Mesendoderm (in vitro differentiated cells): ENCODE data around the gene CYP2W1.

ENCODE experiments used
- DNase-seq: peaks from one replicate; pipeline ENCODE4 v3.0.0; 2013
- H2AK5ac ChIP-seq: 2 replicates; pipeline ENCODE4 v1.6.1; 2013; ENCODE audit warnings: low read length, inconsistent platforms
- H2BK120ac ChIP-seq: 2 replicates; pipeline ENCODE4 v1.6.1; 2013; ENCODE audit warnings: low read depth, mild to moderate bottlenecking, low read length, moderate library complexity, mixed read lengths
- H2BK15ac ChIP-seq: replicated peaks from 2 replicates; pipeline ENCODE4 v1.6.1; 2013; ENCODE audit warnings: low read depth, mild to moderate bottlenecking, moderate library complexity
- H2BK5ac ChIP-seq: 2 replicates; pipeline ENCODE4 v1.6.1; 2013; ENCODE audit warnings: low read length, inconsistent platforms
- H3K18ac ChIP-seq: 2 replicates; pipeline ENCODE4 v1.6.1; 2013; ENCODE audit warnings: mild to moderate bottlenecking, low read length, mixed read lengths
- H3K23ac ChIP-seq: one replicate; pipeline ENCODE4 v1.6.1; 2013; ENCODE audit warnings: low read length
- H3K27ac ChIP-seq: 2 replicates; pipeline ENCODE4 v1.5.1; 2013; ENCODE audit warnings: low read depth, mild to moderate bottlenecking, inconsistent platforms, low read length, moderate library complexity
- H3K27me3 ChIP-seq: 2 replicates; pipeline ENCODE4 v1.6.1; 2013; ENCODE audit warnings: low read length, control low read depth, mild to moderate bottlenecking, inconsistent platforms; ENCODE audit not compliant: insufficient read depth, poor library complexity
- H3K36me3 ChIP-seq: 2 replicates; pipeline ENCODE4 v1.6.1; 2013; ENCODE audit warnings: low read length, inconsistent platforms; ENCODE audit not compliant: control insufficient read depth, insufficient read depth
- H3K4ac ChIP-seq: one replicate; pipeline ENCODE4 v1.6.1; 2013; ENCODE audit warnings: low read depth, mild to moderate bottlenecking, low read length, moderate library complexity
- H3K4me1 ChIP-seq: 2 replicates; pipeline ENCODE4 v1.6.1; 2013; ENCODE audit warnings: low read depth, low read length, inconsistent platforms; ENCODE audit not compliant: control insufficient read depth
- H3K4me2 ChIP-seq: 2 replicates; pipeline ENCODE4 v1.6.1; 2013; ENCODE audit warnings: low read length
- H3K4me3 ChIP-seq: 2 replicates; pipeline ENCODE4 v1.5.1; 2013; ENCODE audit warnings: mild to moderate bottlenecking, low read length
- H3K56ac ChIP-seq: one replicate; pipeline ENCODE4 v1.6.1; 2013; ENCODE audit warnings: low read length
- H3K79me1 ChIP-seq: 2 replicates; pipeline ENCODE4 v1.6.1; 2013; ENCODE audit warnings: low read length, inconsistent platforms
- H3K79me2 ChIP-seq: 2 replicates; pipeline ENCODE4 v1.6.1; 2013; ENCODE audit warnings: mild to moderate bottlenecking, low read length; ENCODE audit not compliant: control insufficient read depth, insufficient read depth
- H3K9ac ChIP-seq: 2 replicates; pipeline ENCODE4 v1.6.1; 2013; ENCODE audit warnings: low read length, inconsistent platforms
- H4K5ac ChIP-seq: one replicate; pipeline ENCODE4 v1.6.1; 2013; ENCODE audit warnings: low read length
- H4K8ac ChIP-seq: one replicate; pipeline ENCODE4 v1.6.1; 2013; ENCODE audit warnings: low read depth, mild to moderate bottlenecking, control low read depth, low read length, moderate library complexity
- WGBS: extraction: QIAGEN DNeasy Blood & Tissue Kit; methylation state at CpG from one replicate; pipeline ENCODE4 v1.1.7; 2013; ENCODE audit warnings: low lambda C conversion rate, missing lambda C conversion rate; ENCODE audit not compliant: insufficient coverage; ENCODE audit errors: extremely low coverage; 5-methylcytosine and 5-hydroxymethylcytosine counted together

The CYP2W1 gene

GRCh38 chr7:1012004-1012715 is 29.2 kb downstream of the CYP2W1 start:
- WGBS: no CpG with 5 or more reads among the region's 32 CpGs

GRCh38 chr7:1012716-1013095 is 29.7 kb downstream of the CYP2W1 start:
- Histone ChIP-seq H3K4me3 (no peak overlapping the region), H2BK5ac (no peak overlapping the region), H3K79me2 (no peaks in the 10 kb centered on the region), H2BK120ac (no peak overlapping the region), H3K4me1 (no peaks in the 10 kb centered on the region), H2BK15ac (no peak overlapping the region), H3K36me3 (no peaks in the 10 kb centered on the region), H3K18ac (no peak overlapping the region), H3K27ac (no peak overlapping the region), H3K4me2 (no peak overlapping the region), H3K23ac (no peak overlapping the region), H3K9ac (no peak overlapping the region), H3K56ac (no peak overlapping the region), H3K27me3 (no peaks in the 10 kb centered on the region), H4K8ac (no peak overlapping the region), H2AK5ac (no peak overlapping the region), H3K4ac (no peak overlapping the region), H3K79me1 (peaks cover 2% of the 10 kb centered on the region), H4K5ac (no peak overlapping the region)
- no peak for DNase-seq
- WGBS: no CpG with 5 or more reads among the region's 30 CpGs

More at GRCh38 chr7:1012004-1012715, 29.2 kb downstream of the CYP2W1 start:
- H3K56ac ChIP-seq: no peak overlapping the region
- no peaks in the 10 kb centered on the region for H3K79me2 ChIP-seq
- H3K4me3 ChIP-seq: no peak overlapping the region
- no peak overlapping the region for H3K9ac ChIP-seq
- H4K5ac ChIP-seq: no peak overlapping the region
- H3K18ac ChIP-seq: no peak overlapping the region
- H2BK120ac ChIP-seq: no peak overlapping the region
- H2AK5ac ChIP-seq: no peak overlapping the region
- no peak for DNase-seq
- H2BK15ac ChIP-seq: no peak overlapping the region
- H3K36me3 ChIP-seq: no peaks in the 10 kb centered on the region
- H3K27me3 ChIP-seq: no peaks in the 10 kb centered on the region
- no peak overlapping the region for H3K4me2 ChIP-seq
- H3K4me1 ChIP-seq: no peaks in the 10 kb centered on the region
- no peak overlapping the region for H3K27ac ChIP-seq
- no peak overlapping the region for H2BK5ac ChIP-seq
- no peak overlapping the region for H3K4ac ChIP-seq
- no peak overlapping the region for H4K8ac ChIP-seq
- peaks cover 2% of the 10 kb centered on the region for H3K79me1 ChIP-seq
- no peak overlapping the region for H3K23ac ChIP-seq

- Histone ChIP-seq H2BK120ac (no peak overlapping the region), H3K36me3 (no peaks in the 10 kb centered on the region), H3K4me1 (no peaks in the 10 kb centered on the region), H3K79me2 (no peaks in the 10 kb centered on the region), H4K5ac (no peak overlapping the region), H2BK5ac (no peak overlapping the region), H3K27ac (no peak overlapping the region), H2AK5ac (no peak overlapping the region), H3K4me3 (no peak overlapping the region), H3K18ac (no peak overlapping the region), H3K27me3 (no peaks in the 10 kb centered on the region), H3K4me2 (no peak overlapping the region), H4K8ac (no peak overlapping the region), H3K4ac (no peak overlapping the region), H3K23ac (no peak overlapping the region), H2BK15ac (no peak overlapping the region), H3K9ac (no peak overlapping the region), H3K79me1 (peaks cover 1% of the 10 kb centered on the region), H3K56ac (no peak overlapping the region)
- no peak for DNase-seq
- no CpG with 5 or more reads among the region's 11 CpGs for WGBS
Observed at GRCh38 chr7:1013581-1013980, 30.6 kb downstream of the CYP2W1 start.

- no peak overlapping the region for H3K27ac ChIP-seq
- no peak overlapping the region for H4K5ac ChIP-seq
- H2AK5ac ChIP-seq: no peak overlapping the region
- no peak overlapping the region for H3K56ac ChIP-seq
- no peak overlapping the region for H3K4me3 ChIP-seq
- no peak overlapping the region for H3K18ac ChIP-seq
- H3K9ac ChIP-seq: no peak overlapping the region
- no peak overlapping the region for H3K4me2 ChIP-seq
- H2BK5ac ChIP-seq: no peak overlapping the region
- no peaks in the 10 kb centered on the region for H3K79me1 ChIP-seq
- no peak for DNase-seq
- H3K27me3 ChIP-seq: no peaks in the 10 kb centered on the region
- H3K4me1 ChIP-seq: no peaks in the 10 kb centered on the region
- H3K4ac ChIP-seq: no peak overlapping the region
- no peak overlapping the region for H2BK120ac ChIP-seq
- no peaks in the 10 kb centered on the region for H3K36me3 ChIP-seq
- no CpG with 5 or more reads among the region's 20 CpGs for WGBS
- no peak overlapping the region for H2BK15ac ChIP-seq
- H3K23ac ChIP-seq: no peak overlapping the region
- H4K8ac ChIP-seq: no peak overlapping the region
- no peaks in the 10 kb centered on the region for H3K79me2 ChIP-seq
Observed at GRCh38 chr7:1014681-1015080, 31.7 kb downstream of the CYP2W1 start.

- Histone ChIP-seq H3K36me3 (no peaks in the 10 kb centered on the region), H2BK15ac (no peak overlapping the region), H3K4me1 (no peaks in the 10 kb centered on the region), H4K8ac (no peak overlapping the region), H2BK120ac (no peak overlapping the region), H3K9ac (no peak overlapping the region), H3K79me2 (no peaks in the 10 kb centered on the region), H4K5ac (no peak overlapping the region), H3K4me2 (no peak overlapping the region), H3K23ac (no peak overlapping the region), H3K56ac (no peak overlapping the region), H3K27me3 (no peaks in the 10 kb centered on the region), H3K4me3 (no peak overlapping the region), H2AK5ac (no peak overlapping the region), H3K18ac (no peak overlapping the region), H3K4ac (no peak overlapping the region), H3K79me1 (no peaks in the 10 kb centered on the region), H3K27ac (no peak overlapping the region), H2BK5ac (no peak overlapping the region)
- WGBS: no CpG with 5 or more reads among the region's 28 CpGs
- DNase-seq: no peak
Observed at GRCh38 chr7:1015196-1016121, 32.5 kb downstream of the CYP2W1 start.
